Left ventricle myocardium superior (tissue), 1 donor: ENCODE results near the gene CSNK1G3. TPM values are rescaled to one million over a fixed set of nuclear protein-coding genes. Genes with fewer than 3 reads are reported as not detected.
A peak's percentile ranks its signal among the peaks of the same experiment; 100 is the strongest.

Experiments
- ATAC-seq: fragments of 200-7000 bp; cut with Tn5 transposase; one replicate; pipeline ENCODE4 v1.9.1; 2020; ENCODE audit warnings: mild to moderate bottlenecking, moderate library complexity
- DNase-seq: peaks from one replicate; pipeline ENCODE4 v3.0.0-alpha.2; 2020
- intact Hi-C: fragments of 100-400 bp; cut with micrococcal nuclease; formaldehyde crosslinking; loops from one replicate; pipeline ENCODE4 v1.11.0; 2022
- total RNA-seq: library from RNA; stranded (reverse); fragmentation: NEBNext Ultra II Directional; extraction: Animal tissue kit (Norgen Biotek cat#: 25700); gene quantifications from one replicate; pipeline ENCODE4 v1.2.1, GENCODE V29; 2021
- donor health status: DM: no; HTN: yes; CAD: no; lungs with severe emphysema.

CSNK1G3 gene
- total RNA-seq, 1 donor from 2014 or later = 21.2 TPM

GRCh38 chr5:123511290-123511647, 708 bp upstream of the CSNK1G3 start:
- DNase-seq (no peak), ATAC-seq (no peak)
- intact Hi-C loops = loop anchor here (5.0 to 10.0 kb wide), 2 partner anchors 104 to 1544 kb away; no protein-coding TSS in a partner anchor

GRCh38 chr5:123512611-123513461, 859 bp downstream of the CSNK1G3 start:
- peak; percentile 56 for DNase-seq
- peak; percentile 3 for ATAC-seq
- intact Hi-C loops = loop anchor here (5.0 to 10.0 kb wide), 2 partner anchors 102 to 1546 kb away; no protein-coding TSS in a partner anchor

DNA sequence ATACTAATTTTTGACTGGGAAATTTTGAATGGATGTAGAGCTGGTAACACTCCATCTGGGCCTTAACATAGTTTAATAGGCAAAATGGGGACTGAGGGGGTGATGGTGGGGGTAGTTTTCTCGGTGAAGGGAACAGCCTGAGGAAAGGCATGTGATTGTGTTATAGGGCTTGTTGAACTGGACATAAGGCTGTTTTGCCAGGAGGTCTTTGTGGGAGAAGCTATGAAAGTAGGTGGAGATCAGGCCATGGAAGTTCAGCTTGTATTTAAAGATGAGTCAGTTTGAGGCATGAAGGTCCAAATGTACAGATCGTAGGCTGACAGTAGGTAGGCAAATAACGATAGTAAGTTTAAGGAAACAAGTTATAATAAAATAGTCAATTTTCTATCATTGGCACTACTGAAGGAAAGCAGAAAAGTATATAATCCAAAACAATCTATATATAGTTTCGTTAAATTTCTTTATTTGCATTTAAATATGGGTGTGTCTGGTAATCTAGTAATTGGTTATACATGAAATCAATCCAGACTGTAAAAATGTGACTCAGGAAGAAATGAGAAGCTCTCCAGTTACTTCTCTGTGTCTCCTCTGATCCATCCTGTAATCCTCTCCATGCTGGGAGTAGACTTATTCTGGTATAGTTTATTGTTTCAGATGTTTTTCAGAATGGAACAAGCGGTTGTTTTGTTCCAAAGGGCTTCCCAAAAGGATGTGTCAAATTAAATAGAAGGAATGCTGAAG, 2.8 kb downstream of the CSNK1G3 start:
- DNase-seq = no peak
- ATAC-seq = no peak
- intact Hi-C loops = loop anchor here (5.0 to 10.0 kb wide), 2 partner anchors 100 to 1547 kb away; no protein-coding TSS in a partner anchor

DNA sequence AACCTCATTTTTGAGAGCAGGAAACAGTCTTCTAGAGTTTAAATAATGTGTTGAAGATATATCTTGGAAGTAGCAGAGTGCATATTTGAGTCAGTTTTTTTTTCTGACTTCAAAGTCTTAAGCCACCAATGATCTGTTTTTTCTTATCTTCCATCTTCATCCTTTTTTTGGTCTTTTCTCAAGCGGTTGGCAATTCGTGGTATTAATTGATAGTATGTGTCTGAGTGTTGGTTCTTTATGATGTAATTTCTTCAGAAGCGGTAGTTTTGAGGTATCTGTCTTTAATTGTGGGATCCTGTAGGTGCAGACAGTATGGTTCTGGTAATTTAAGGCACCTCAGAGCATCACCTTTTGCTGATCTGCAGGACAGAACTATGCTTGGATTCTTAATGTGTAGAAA, 3.9 kb downstream of the CSNK1G3 start:
- intact Hi-C loops = loop anchor here (10.0 kb wide), 1 partner anchor 99 kb away; no protein-coding TSS in a partner anchor
- DNase-seq (no peak), ATAC-seq (no peak)

DNA sequence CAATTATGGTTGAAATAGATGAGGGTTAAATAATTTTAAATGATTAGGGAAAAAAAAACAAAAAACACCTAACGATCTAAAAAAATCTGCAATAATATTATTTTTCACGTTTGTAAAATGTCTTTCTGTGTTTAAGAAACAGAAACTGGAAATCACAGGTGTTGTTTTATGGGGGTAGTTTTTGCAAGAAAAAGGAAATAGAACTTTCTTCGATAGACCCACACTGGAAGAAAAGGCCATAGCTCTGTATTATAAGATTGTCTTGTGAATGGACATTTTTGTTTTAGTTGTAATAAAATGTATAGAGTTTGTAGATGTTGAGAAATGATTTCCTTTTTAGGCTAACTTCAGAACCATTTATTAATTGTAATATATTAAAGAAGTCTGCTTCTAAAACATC, 5.5 kb downstream of the CSNK1G3 start:
- DNase-seq (no peak), ATAC-seq (no peak)
- intact Hi-C loops = loop anchor here (10.0 kb wide), 1 partner anchor 97 kb away; no protein-coding TSS in a partner anchor

GRCh38 chr5:123518111-123518510, 6.1 kb downstream of the CSNK1G3 start:
- intact Hi-C loops = loop anchor here (10.0 kb wide), 1 partner anchor 97 kb away; no protein-coding TSS in a partner anchor
- no peak for DNase-seq

GRCh38 chr5:123520677-123521247, 8.8 kb downstream of the CSNK1G3 start:
- intact Hi-C loops = no loop called here
- ATAC-seq (no peak), DNase-seq (no peak)

More at GRCh38 chr5:123518111-123518510, 6.1 kb downstream of the CSNK1G3 start:
- no peak for ATAC-seq

GRCh38 chr5:123524146-123524545, 12.2 kb downstream of the CSNK1G3 start:
- DNase-seq = no peak

GRCh38 chr5:123527190-123527589, 15.2 kb downstream of the CSNK1G3 start:
- intact Hi-C loops = no loop called here
- DNase-seq (no peak), ATAC-seq (no peak)

More at GRCh38 chr5:123524146-123524545, 12.2 kb downstream of the CSNK1G3 start:
- ATAC-seq = no peak
- intact Hi-C loops = no loop called here

DNA sequence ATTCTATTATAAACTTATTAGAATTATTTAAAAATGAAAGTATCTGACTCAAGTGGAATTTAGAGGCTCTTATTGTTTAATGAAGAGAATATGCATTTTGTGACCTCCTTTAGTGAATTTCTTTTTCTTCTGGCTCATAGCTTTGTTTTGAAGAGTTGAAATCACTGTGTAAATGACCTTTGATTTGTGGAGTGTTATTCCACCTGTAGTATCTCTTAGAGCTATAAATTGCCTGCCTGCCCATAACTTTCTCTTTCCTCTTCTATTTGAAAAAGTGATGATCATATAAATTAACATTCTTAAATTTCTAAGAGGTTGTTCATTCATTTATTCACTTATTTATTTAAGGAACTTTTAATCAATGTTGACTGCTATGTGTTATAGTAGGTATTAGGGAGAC, 16.1 kb downstream of the CSNK1G3 start:
- ATAC-seq = no peak
- no peak for DNase-seq
- intact Hi-C loops = no loop called here

DNA sequence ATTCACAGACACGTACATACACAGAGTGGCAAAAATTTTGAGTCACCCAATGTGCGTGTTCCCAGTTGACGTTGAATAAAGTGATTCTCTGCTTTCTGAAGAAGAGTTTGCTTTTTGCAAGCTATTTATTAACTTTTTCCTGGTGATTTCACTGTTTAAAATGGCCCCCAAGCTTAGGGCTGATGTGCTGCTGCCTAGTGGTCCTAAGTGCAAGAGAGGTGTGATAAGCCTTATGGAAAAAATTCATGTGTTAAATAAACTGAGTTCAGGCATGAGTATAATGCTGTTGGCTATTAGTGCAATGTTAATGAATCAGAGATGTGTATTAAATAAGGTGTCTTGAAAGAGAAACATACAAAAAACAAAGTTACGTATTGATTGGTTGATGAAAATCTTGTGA, 16.9 kb downstream of the CSNK1G3 start:
- ATAC-seq (no peak), DNase-seq (no peak)
- intact Hi-C loops = no loop called here

GRCh38 chr5:123530728-123531127, 18.8 kb downstream of the CSNK1G3 start:
- intact Hi-C loops = loop anchor here (10.0 kb wide), 1 partner anchor 64 kb away; no protein-coding TSS in a partner anchor
- DNase-seq = no peak
- peak; percentile 32 for ATAC-seq

GRCh38 chr5:123535648-123536047, 23.7 kb downstream of the CSNK1G3 start:
- intact Hi-C loops = loop anchor here (10.0 kb wide), 1 partner anchor 59 kb away; no protein-coding TSS in a partner anchor
- DNase-seq (no peak), ATAC-seq (no peak)

DNA sequence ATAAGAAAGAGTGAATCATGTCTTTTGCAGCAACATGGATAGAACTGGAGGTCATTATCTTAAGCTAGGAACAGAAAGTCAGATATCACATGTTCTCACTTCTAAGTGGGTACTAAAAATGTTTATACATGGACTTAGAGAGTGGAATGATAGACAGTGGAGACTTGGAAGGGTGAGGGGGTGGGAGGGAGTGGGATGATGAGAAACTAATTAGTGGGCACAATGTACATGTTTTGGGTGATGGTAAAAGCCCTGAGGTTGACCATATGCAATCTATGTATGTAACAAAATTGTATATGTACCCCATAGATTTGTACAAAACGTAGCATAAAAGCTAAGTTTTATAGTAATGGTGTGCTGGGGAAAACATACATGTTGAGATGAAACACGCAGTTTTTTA, 25.3 kb downstream of the CSNK1G3 start:
- DNase-seq = no peak
- no peak for ATAC-seq
- intact Hi-C loops = loop anchor here (10.0 kb wide), 1 partner anchor 58 kb away; no protein-coding TSS in a partner anchor

GRCh38 chr5:123537845-123538244, 25.9 kb downstream of the CSNK1G3 start:
- ATAC-seq (no peak), DNase-seq (no peak)
- intact Hi-C loops = loop anchor here (10.0 kb wide), 1 partner anchor 57 kb away; no protein-coding TSS in a partner anchor

DNA sequence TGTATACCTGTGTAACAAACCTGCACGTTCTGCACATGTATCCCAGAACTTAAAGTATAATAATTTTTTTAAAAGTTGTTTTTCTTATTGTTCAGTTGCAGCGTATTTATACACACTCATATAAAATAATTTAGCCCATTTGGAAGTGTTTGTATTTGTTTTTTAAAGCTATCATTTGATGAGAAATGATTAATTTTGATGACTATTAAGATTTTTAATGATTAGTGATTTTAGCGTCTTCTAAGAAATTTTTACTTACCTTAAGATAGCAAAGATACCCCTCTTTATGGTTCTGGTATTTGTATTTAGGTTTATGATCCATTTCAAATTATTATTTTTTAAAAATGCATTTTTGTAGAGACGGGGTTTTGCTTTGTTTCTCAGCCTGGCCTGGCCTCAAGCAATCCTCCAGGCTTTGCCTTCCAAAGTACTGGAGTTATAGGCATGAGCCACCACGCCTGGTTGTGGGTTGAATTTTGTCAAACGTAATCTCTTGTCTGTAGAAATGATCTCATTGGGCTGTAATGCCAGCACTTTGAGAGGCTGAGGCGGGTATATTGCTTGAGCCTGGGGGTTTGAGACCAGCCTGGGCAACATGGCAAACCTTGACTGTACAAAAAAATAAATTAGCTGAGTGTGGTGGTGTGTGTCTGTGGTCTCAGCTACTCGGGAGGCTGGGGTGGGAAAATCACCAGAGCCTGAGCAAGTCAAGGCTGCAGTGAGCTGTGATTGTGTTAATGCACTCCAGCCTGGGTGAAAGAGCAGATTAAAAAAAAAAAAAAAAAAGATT, 26.9 kb downstream of the CSNK1G3 start:
- ATAC-seq (peak; percentile 27), DNase-seq (no peak)
- intact Hi-C loops = loop anchor here (10.0 kb wide), 1 partner anchor 56 kb away; no protein-coding TSS in a partner anchor

DNA sequence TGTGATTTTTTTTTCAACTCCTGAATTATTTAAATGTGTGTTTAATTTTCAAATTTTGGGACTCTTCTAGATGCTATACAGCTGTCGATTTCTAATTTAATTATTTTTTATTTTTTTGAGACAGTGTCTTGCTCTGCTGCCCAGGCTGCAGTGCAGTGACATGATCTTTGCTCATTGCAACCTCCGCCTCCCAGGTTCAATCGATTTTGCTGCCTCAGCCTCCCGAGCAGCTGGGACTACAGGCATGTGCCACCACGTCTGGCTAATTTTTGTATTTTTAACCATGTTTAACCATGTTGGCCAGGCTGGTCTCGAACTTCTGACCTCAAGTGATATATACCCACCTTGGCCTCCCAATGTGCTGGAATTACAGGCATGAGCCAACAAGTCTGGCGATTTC, 28.6 kb downstream of the CSNK1G3 start:
- intact Hi-C loops = no loop called here
- DNase-seq (no peak), ATAC-seq (no peak)

- ATAC-seq (no peak), DNase-seq (no peak)
- intact Hi-C loops = no loop called here
Observed at GRCh38 chr5:123543438-123543837, 31.5 kb downstream of the CSNK1G3 start.

DNA sequence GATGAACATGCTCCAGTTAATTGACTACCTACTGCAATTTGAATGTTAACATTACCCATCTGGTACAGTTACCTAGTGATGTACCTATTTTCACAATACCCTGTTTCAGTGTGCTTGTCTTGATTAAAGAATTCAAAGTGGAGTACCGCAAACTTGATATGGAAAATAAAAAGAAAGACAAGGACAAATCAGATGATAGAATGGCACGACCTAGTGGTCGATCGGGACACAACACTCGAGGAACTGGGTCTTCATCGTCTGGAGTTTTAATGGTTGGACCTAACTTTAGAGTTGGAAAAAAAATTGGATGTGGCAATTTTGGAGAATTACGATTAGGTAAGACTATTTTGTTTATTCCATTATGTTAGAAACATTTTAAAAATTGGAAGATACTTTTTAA, 33.5 kb downstream of the CSNK1G3 start:
- intact Hi-C loops = no loop called here
- no peak for ATAC-seq
- no peak for DNase-seq
